Stimulated activated CD4-positive, alpha-beta T cell treated with anti-CD3 and anti-CD28 coated beads, Interleukin-2, amount 100 ng/mL, for 48 hours (primary cell): ENCODE measurements around the gene MITF.

Experiments
- DNase-seq, 2 donors: peaks; one replicate each; pipeline ENCODE4 v3.0.0-alpha.2; 2020

MITF gene

DNA sequence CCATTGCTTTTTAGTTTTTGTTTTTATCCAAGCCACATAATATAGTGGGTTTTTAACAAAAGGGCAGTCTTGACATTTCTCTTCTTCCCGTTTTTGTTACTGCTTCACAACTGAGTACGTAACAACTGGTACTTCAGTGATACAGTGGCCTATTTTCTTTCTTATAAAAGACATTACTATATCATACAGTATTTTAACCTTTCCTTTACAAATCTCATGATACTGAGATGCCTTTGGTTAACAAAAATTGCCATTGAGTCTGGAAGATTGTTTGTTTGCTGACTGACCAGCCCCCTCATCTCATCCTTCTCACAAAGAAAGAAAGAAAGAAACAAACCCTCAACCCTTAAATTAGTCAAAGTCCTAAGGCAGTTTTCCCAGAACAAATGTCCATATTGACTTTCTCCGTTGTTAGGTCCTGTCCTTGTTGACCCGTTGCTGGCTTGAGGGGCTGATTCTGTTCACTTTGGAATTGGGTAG, 183.3 kb downstream of the MITF start:
- no peak for DNase-seq

DNA sequence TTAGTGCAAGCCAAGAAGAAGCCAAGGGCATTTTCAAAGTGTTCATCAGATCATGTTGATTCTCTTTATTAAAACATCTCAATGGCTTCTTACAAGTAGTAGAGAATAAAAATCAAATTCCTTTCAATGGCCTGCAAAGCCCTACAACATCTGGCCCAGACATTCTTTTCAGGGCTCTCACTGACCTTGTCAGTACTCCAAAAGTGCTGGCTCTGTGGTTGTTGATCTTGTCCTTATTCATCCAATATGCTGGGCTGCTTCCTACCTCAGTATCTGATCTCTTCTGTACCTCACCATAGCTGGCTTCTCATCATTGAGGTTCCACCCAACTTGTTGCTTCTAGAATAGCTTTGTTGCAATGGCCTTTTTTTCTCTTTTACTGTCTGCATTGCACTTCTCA, 186.2 kb downstream of the MITF start:
- no peak for DNase-seq

DNA sequence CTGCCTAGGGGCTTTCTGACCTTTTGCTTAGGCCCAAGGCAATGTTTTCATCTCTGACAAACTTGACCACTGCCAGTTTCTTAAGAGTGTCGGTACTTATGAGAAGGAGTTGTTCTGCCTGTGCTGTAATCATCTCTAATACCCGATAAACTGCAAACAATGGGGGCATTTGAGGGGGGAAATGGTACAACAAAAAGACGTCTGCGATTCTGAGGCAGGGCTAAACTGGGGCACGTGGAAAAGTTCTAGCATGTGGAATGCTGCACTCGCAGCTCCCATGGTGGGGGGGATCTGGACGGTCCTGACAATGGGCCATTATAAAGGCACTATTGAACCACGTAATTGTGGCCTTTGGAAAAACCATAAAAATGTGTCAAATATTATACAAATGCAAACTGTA, 187.1 kb downstream of the MITF start:
- no peak for DNase-seq

- DNase-seq = no peak
Measured at GRCh38 chr3:69927571-69927970, 188.3 kb downstream of the MITF start.

DNA sequence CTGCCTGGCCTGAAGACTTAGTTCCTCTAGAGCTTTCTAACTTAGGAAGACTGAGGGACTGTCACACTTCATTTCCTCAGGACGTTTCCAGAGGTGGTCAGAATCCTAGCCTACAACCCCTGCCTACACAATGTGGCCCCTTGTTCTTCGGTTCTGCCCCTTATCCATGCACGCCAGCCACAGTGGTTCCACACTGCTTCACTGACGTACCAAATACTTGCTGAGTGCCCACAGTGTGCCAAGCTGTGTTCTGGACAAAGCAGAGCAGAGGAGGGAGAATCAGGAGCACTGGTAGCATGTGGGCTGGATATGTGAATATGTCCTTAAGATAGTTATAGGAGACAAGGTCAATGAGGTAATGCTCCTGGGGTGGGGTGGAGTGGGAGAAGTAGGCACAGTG, 189.8 kb downstream of the MITF start:
- no peak for DNase-seq

- no peak for DNase-seq
Measured at GRCh38 chr3:69930564-69930963, 191.3 kb downstream of the MITF start.

- no peak for DNase-seq
Measured at GRCh38 chr3:69932087-69932486, 192.8 kb downstream of the MITF start.

DNA sequence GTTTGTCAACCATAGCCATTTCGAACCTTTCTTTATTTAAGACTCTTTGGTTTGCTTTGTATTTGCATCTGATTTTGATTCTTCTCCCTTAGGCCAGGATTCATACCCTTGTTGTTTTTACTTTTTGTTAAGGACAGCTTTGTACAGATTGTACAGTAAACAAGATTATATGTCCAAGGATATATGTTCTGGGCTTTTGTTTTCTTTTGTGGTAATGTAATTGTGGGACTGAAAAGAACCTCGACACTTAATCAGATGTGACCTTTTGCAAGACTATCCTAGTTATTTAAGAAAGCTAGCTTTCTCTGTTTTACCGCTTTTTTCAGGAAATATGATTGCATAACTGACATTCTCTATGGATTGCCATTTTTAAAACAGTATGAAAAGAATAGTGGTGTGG, 193.2 kb downstream of the MITF start:
- DNase-seq = no peak

- no peak for DNase-seq
Measured at GRCh38 chr3:69934398-69934797, 195.1 kb downstream of the MITF start.

DNA sequence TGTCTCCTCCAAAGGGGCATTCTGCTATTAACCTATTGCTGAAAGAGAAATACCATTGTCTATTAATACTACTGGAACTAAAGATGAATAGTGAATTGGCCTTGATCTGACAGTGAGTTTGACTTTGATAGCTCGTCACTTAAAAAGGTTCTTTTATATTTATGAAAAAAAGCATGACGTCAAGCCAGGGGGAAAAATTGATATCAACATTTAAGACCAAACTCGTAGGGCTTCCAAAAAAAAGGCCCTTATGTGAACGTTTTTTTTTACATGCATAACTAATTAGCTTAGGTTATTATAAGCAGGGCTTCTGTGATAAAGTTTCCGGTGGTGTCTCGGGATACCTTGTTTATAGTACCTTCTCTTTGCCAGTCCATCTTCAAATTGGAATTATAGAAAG, 197.0 kb downstream of the MITF start:
- no peak for DNase-seq

DNA sequence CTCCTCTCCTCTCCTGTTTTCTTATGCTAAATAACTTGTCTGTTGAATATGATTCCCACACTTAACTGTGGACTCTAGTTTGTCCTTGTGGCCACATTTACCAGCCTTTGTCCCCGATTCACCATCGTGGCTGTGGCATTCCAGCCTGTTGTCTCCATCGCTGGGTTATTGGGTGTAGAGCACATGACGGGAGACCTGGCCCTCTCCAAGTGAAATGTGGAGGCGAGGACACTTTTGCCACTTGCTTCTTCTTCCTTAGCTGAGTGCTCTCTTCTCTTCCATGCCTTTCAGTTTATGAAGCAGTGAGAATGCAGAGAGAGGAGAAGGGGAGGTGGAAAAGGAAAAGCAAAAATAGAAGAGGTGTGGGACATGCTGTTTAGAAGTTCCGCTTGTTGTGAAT, 198.8 kb downstream of the MITF start:
- no peak for DNase-seq

GRCh38 chr3:69938931-69939330, 199.7 kb downstream of the MITF start:
- DNase-seq = no peak

DNA sequence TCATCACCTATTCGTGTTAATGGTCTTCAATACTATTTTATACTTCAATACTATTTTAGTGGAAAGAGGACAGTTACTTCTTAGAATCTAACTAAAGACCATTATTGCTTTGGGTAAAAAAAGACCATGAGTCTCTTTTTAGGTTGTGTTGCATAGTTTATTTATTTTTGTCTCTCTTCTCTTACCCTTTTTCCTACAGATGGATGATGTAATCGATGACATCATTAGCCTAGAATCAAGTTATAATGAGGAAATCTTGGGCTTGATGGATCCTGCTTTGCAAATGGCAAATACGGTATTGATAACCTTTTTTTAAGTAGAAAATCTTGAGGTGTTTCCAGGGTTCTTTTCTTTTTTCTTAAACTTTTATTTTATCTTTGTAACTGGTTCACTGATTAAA, 201.8 kb downstream of the MITF start:
- no peak for DNase-seq

GRCh38 chr3:69941439-69942176, 202.3 kb downstream of the MITF start:
- DNase-seq = no peak

- DNase-seq = no peak
Measured at GRCh38 chr3:69944931-69945493, 205.7 kb downstream of the MITF start.

DNA sequence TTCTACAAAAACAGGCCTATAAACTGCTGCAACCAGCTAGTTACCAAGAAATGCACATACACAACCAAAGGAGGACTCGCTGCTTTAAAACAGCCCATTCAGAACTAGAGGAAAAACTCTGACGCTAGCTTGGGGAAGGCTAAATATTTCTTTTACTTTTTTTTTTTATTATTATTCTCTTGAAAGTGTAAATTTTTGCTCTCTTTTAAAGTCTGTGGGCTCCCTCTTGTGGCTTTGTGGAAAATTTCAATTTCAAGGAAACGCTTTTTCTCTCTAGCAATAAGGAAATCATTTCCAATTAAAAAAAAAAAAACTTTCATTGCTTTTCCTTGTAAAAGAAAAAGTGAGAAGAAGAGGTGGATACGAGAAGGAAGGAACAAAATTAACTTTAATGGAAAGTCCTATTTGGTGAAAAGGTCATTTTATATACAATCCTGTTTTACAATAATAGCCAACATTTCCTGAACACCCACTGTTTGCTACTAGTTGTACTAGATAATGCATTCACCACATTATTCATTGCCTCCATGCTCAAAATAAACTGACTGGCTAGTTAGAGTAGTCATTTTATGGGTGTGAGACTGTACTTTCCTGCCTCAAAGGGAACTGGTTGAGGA, 209.1 kb downstream of the MITF start:
- no peak for DNase-seq

GRCh38 chr3:69951616-69952015, 212.4 kb downstream of the MITF start:
- no peak for DNase-seq

GRCh38 chr3:69959581-69959980, 220.3 kb downstream of the MITF start:
- DNase-seq = no peak

DNA sequence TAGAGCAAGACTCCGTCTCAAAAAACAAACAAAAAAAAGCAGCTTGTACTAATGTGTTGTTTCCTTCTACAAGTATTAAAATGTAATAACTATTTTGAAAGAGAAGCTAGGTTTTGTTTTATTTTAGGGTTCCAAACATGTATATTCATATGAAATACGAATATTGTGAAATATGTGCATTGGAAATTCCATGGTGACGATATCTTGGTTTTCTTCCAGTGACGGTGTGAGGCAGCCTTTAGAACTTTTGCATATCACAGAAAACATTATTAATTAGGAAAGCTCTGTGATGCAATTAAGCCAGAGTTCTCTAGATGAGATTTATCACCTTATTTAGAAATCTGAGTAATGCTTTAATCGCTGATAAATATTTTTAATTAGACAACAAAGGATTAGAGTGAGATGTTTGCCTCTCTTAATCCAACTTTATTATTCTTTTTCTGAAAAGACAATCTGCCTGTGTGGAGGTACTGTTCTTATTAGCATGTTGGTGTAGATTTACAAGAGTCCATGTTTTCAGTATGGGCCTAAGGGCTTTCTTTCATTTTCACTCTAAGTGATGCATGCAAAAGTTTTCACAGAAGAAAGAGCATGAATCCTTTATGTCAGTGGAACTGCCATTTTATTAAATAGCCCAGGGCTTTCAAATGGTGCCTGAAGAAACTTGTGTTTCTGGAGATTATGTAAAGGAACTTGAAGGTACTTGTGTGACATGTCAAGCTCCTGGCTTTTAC, 222.6 kb downstream of the MITF start:
- no peak for DNase-seq

DNA sequence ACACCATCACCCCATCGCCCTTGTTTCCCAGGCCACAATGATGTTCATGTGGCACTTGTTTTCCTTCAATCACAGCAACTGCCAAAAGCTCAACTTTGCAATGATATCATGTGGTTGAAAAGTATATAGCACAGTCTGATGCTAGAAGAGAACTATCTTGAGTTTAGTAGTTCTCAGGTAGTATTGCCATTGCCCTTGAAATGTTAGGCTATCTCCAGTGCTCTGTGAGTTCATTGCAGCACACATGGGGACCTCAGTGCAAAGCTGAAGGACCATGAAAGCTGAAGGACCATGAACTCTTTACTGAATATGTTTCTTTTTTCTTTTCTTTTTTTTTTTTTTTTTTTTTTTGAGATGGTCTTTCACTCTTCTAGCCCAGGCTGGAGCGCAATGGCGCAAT, 224.4 kb downstream of the MITF start:
- DNase-seq = no peak

- no peak for DNase-seq
Measured at GRCh38 chr3:69967156-69967555, 227.9 kb downstream of the MITF start.

DNA sequence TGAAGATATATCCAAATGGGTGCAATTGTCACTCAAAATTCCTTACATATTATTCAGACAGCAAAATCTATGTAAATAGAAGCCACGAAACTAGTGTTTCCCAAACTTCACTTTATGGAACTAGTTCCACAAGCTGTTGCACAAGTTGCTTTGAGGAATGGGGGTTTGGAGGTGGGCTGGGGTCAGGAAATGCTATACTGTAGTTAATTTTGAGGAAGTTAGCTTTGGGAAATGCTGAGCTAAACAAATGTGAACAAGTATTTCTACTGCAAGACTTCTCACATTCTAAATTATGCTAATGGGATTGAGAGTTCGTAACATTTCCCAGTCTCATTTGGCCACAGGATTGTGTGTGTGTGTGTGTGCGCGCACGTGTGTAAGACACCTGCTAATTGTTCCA, 231.6 kb downstream of the MITF start:
- DNase-seq = no peak

GRCh38 chr3:69972672-69973071, 233.4 kb downstream of the MITF start:
- DNase-seq = no peak

- no peak for DNase-seq
Measured at GRCh38 chr3:69976021-69976420, 236.8 kb downstream of the MITF start.
